OCI-LY7 (cell line): ENCODE measurements around the gene FBXL16. TPM values are rescaled to one million over a fixed set of nuclear protein-coding genes. Genes with fewer than 3 reads are reported as not detected.
A peak's percentile ranks its signal among the peaks of the same experiment; 100 is the strongest.
"Not testable (repeated sequence)": the region's sequence is repeated elsewhere in the genome, so short reads cannot be mapped to it uniquely, and the experiment has no call there.

ENCODE experiments used
- BruUV-seq: library from RNA; stranded (reverse); fragments of 400-500 nt; replicated peaks from 2 replicates; lab custom pipeline; 2021; lab: Mats Ljungman, UMichigan
- CTCF ChIA-PET: fragments of 300-600 bp; sonication (Branson Sonifier 250); formaldehyde crosslinking; loops from one replicate; lab custom pipeline; 2022; ENCODE audit warnings: antibody characterized with exemption; ENCODE audit not compliant: unreplicated experiment; lab: Charles Lee
- POLR2A ChIA-PET: fragments of 300-600 bp; sonication (Branson Sonifier 250); formaldehyde crosslinking; loops from one replicate; lab custom pipeline; 2022; ENCODE audit warnings: antibody characterized with exemption; lab: Charles Lee
- DNase-seq: peaks from one replicate; pipeline ENCODE4 v3.0.0-alpha.2; 2015; ENCODE audit warnings: low spot score
- H2AFZ ChIP-seq: fragments of 200-600 bp; sonication (generic), shearing (Covaris generic); 2 replicates; pipeline ENCODE4 v1.6.1; 2014; ENCODE audit warnings: mild to moderate bottlenecking, antibody characterized with exemption, low read length, moderate library complexity
- H3K27ac ChIP-seq: fragments of 200-600 bp; sonication (generic); 2 replicates; pipeline ENCODE4 v1.5.1; 2014; ENCODE audit warnings: mixed run types, low read depth, mild to moderate bottlenecking, moderate library complexity, low read length, inconsistent platforms; ENCODE audit not compliant: poor library complexity, severe bottlenecking
- H3K36me3 ChIP-seq: fragments of 200-600 bp; sonication (generic); 2 replicates; pipeline ENCODE4 v1.6.1; 2014; ENCODE audit warnings: mild to moderate bottlenecking, antibody characterized with exemption, low read length, moderate library complexity, mixed read lengths; ENCODE audit not compliant: insufficient read depth
- H3K4me1 ChIP-seq: fragments of 200-600 bp; sonication (generic); 2 replicates; pipeline ENCODE4 v1.5.1; 2014; ENCODE audit warnings: mild to moderate bottlenecking, low read length; ENCODE audit not compliant: insufficient read depth, poor library complexity, severe bottlenecking
- H3K4me2 ChIP-seq: fragments of 200-600 bp; sonication (generic); 2 replicates; pipeline ENCODE4 v1.6.1; 2014; ENCODE audit warnings: mild to moderate bottlenecking, low read length
- H3K4me3 ChIP-seq: fragments of 200-600 bp; sonication (generic); 2 replicates; pipeline ENCODE4 v1.5.1; 2014; ENCODE audit warnings: mild to moderate bottlenecking, low read depth, low read length; ENCODE audit not compliant: poor library complexity, severe bottlenecking
- H3K79me2 ChIP-seq: fragments of 200-600 bp; sonication (generic); 2 replicates; pipeline ENCODE4 v1.6.1; 2016; ENCODE audit warnings: low read depth, mild to moderate bottlenecking, low read length, moderate library complexity, mixed read lengths; ENCODE audit not compliant: insufficient read depth
- H3K9me2 ChIP-seq: fragments of 200-600 bp; sonication (generic); 2 replicates; pipeline ENCODE4 v1.6.1; 2016; ENCODE audit warnings: mild to moderate bottlenecking, low read length, mixed read lengths; ENCODE audit not compliant: insufficient read depth
- H3K9me3 ChIP-seq: fragments of 200-600 bp; sonication (generic); 2 replicates; pipeline ENCODE4 v1.6.1; 2014; ENCODE audit warnings: mild to moderate bottlenecking, mixed run types, low read length, mixed read lengths
- H4K20me1 ChIP-seq: fragments of 200-600 bp; sonication (generic); 2 replicates; pipeline ENCODE4 v1.6.1; 2014; ENCODE audit warnings: mild to moderate bottlenecking, antibody characterized with exemption, low read length, moderate library complexity, mixed read lengths; ENCODE audit not compliant: insufficient read depth
- EZH2phosphoT487 ChIP-seq: fragments of 200-600 bp; sonication (generic); IDR thresholded peaks from 2 replicates; pipeline ENCODE4 v1.6.1; 2018; ENCODE audit warnings: low read depth, borderline replicate concordance, mild to moderate bottlenecking, mixed run types, antibody characterized with exemption, low read length, moderate library complexity, mixed read lengths
- intact Hi-C: fragments of 100-400 bp; cut with micrococcal nuclease; formaldehyde crosslinking; loops from one replicate; pipeline ENCODE4 v1.10.0; 2022; ENCODE audit not compliant: unreplicated experiment
- total RNA-seq, 2 experiments: library from RNA; depleted of rRNA in 1 of 2; stranded (reverse); fragments of >200 nt in 1 of 2; shearing (Covaris generic) in 1 of 2; gene quantifications; 2 replicates each; pipeline ENCODE4 v1.2.3, GENCODE V29; 2014 to 2022
- TF ChIP-seq, protein P1 (sequence below): fragments of 200-600 bp; sonication (generic); conservative IDR thresholded peaks from 2 replicates; pipeline ENCODE4 v1.5.1; 2014; ENCODE audit warnings: mild to moderate bottlenecking, antibody characterized with exemption, low read length, moderate library complexity, mixed read lengths

FBXL16 gene
- total RNA-seq, 2 experiments from 2014 or later = 0.16 to 0.42 TPM

DNA sequence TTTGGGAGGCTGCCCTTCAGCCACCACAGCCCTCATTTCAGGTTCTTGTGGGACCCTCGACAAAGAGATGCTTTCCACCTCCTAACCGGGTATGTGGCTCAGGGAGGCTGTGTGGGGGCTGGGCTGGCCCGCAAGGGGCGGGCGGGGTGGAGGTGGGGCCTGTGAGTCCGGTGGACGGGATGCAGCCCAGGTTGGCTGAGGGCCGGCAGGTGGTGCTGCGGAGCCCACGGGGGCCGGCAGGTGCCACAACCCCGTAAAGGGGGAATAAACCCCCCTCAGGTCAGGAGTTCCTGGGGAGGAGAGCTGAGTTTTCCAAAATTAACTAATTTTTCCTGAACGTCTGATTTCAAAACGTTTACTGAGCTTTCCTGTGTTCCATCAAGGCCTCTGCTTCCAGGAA is 40.1 kb upstream of the FBXL16 start:
- Histone ChIP-seq H3K4me3 (no peak overlapping the region), H3K4me2 (no peak overlapping the region), H3K36me3 (no peaks in the 10 kb centered on the region), H3K9me2 (no peaks in the 10 kb centered on the region), H3K79me2 (no peaks in the 10 kb centered on the region), H3K4me1 (peaks cover 11% of the 10 kb centered on the region), H4K20me1 (no peaks in the 10 kb centered on the region), H2AFZ (no peak overlapping the region), H3K27ac (no peak overlapping the region), H3K9me3 (no peaks in the 10 kb centered on the region)
- TF ChIP-seq, protein P1, sequence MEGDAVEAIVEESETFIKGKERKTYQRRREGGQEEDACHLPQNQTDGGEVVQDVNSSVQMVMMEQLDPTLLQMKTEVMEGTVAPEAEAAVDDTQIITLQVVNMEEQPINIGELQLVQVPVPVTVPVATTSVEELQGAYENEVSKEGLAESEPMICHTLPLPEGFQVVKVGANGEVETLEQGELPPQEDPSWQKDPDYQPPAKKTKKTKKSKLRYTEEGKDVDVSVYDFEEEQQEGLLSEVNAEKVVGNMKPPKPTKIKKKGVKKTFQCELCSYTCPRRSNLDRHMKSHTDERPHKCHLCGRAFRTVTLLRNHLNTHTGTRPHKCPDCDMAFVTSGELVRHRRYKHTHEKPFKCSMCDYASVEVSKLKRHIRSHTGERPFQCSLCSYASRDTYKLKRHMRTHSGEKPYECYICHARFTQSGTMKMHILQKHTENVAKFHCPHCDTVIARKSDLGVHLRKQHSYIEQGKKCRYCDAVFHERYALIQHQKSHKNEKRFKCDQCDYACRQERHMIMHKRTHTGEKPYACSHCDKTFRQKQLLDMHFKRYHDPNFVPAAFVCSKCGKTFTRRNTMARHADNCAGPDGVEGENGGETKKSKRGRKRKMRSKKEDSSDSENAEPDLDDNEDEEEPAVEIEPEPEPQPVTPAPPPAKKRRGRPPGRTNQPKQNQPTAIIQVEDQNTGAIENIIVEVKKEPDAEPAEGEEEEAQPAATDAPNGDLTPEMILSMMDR = peak; percentile 79
- no peak for TF ChIP-seq EZH2phosphoT487
- CTCF ChIA-PET = no interaction called here
- intact Hi-C loops = loop anchor here (5.0 kb wide), 1 partner anchor 42 kb away; the partner anchor contains the start of genes CHTF18 and RPUSD1
- POLR2A ChIA-PET = no interaction called here
- BruUV-seq = no TSS peak
- peak; percentile 57 for DNase-seq

DNA sequence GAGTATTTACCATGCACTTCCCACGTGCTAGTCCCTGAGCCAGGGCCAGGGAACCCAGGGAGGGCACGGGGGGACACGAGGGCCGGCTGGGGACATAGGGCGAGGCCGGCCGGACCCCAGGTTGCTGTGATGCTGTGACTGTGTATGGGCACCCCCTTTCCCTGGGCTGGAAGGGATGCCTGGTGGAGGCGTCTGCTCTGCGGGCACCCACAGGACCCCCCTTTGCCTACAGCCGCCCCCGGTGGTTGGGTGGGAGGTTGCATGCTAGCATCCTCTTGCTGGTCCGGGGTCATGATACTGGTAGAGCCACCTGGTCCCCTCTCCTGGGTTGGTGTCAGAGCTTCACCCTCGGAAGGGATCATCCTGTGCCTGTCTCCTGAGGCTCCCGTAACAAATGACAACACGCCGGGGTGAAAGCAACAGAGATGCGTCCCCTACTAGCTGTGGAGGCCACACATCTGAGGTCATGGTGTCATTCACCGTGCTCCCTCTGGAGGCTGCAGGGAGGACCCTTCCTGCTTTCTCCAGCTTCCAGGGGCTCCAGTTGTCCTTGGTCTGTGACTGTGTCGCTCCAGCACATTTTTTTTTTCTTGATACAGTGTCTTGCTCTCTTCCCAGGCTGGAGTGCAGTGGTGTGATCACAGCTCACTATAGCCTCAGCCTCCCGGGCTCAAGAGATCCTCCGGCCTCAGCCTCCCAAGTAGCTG is 38.3 kb upstream of the FBXL16 start:
- no peaks in the 10 kb centered on the region for H3K9me3 ChIP-seq
- peaks cover 21% of the 10 kb centered on the region for H3K4me1 ChIP-seq
- CTCF ChIA-PET = no interaction called here
- DNase-seq = no peak
- H3K4me3 ChIP-seq = no peak overlapping the region
- H3K79me2 ChIP-seq = peaks cover 14% of the 10 kb centered on the region; the same call in 1 of the 2 replicates
- H2AFZ ChIP-seq = no peak overlapping the region
- no peaks in the 10 kb centered on the region for H3K9me2 ChIP-seq
- intact Hi-C loops = no loop called here
- H3K36me3 ChIP-seq = peaks cover 3% of the 10 kb centered on the region; the same call in 1 of the 2 replicates
- H3K27ac ChIP-seq = no peak overlapping the region
- POLR2A ChIA-PET = no interaction called here
- TF ChIP-seq, protein P1 = peak; percentile 55
- TF ChIP-seq EZH2phosphoT487 = no peak
- BruUV-seq = no TSS peak
- no peak overlapping the region for H3K4me2 ChIP-seq
- H4K20me1 ChIP-seq = no peaks in the 10 kb centered on the region

DNA sequence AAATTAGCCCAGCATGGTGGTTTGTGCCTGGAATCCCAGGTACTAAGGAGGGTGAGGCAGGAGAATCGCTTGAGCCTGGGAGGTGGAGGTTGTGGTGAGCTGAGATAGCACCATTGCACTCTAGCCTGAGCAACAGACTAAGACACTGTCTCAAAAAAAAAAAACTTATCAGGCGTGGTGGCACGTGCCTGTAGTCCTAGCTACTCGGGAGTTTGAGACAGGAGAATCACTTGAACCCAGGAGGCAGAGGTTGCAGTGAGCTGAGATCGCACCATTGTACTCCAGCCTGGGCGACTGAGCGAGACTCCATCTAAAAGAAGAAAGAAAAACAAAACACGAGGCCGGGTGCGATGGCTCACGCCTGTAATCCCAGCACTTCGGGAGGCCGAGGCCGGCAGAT is 37.3 kb upstream of the FBXL16 start:
- intact Hi-C loops, DNase-seq, H3K36me3 ChIP-seq, H3K9me3 ChIP-seq, CTCF ChIA-PET, H3K4me3 ChIP-seq, H3K27ac ChIP-seq, H2AFZ ChIP-seq, H3K4me2 ChIP-seq, H4K20me1 ChIP-seq, BruUV-seq, H3K9me2 ChIP-seq: not testable (repeated sequence)
- peaks cover 16% of the 10 kb centered on the region; the same call in 1 of the 2 replicates for H3K79me2 ChIP-seq
- POLR2A ChIA-PET = interaction anchor here (0.7 kb wide), 1 partner anchor 23 kb away, joined by 3 read pairs; no protein-coding TSS in a partner anchor
- H3K4me1 ChIP-seq = peaks cover 29% of the 10 kb centered on the region
